ENCODE data around the gene FGF4.

DNA sequence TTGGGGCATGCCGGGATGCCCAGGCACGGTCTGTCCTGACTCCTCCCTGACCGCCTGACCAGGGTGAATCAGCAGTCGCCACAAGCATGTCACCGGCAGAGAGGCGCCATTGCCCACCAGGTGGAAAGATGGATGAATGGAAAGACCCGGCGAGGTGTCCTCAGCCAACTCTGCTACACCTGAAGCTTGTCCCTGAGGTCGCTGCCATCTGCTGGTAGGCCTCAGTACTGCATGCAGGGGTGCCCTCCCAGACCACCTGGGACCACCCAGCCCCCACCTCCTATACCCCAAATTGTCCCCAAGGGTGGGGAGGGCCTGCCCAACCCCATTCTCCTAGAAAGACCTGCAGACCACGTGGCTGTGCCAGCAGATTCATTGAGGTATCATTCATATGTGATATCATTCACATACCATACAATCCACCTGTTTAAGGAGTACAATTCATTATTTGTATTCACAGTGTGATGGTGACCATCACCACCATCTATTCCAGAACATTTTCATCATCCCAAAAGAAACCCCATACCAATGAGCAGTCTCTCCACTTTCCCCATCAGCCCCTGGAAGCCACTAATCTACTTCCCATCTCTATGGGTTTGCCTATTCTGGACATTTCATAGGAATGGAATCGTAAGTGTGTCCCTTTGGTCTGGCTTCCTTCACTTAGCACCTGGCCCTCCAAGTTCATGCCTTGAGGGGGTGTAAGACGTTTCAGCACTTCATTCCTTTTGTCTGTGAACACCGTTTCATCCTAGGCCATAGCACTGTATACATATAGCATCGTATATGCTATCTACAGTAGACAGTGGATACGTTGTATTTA is 26.6 kb upstream of the FGF4 start:
- TF ChIP-seq FOXM1 (IDR thresholded peaks at IDR 0.05; ENCODE audit: borderline replicate concordance) (no peak), L3MBTL2 (conservative IDR thresholded peaks at IDR 0.05) (no peak), SUZ12 (IDR thresholded peaks at IDR 0.05) (no peak), FOXA1 (IDR thresholded peaks at IDR 0.05) (no peak), SP1 (IDR thresholded peaks at IDR 0.05) (no peak), ELF4 (IDR thresholded peaks at IDR 0.05) (no peak), ZNF384 (IDR thresholded peaks at IDR 0.05) (no peak), FOXK2 (IDR thresholded peaks at IDR 0.05) (no peak), HDGF (IDR thresholded peaks at IDR 0.05; ENCODE audit: borderline replicate concordance) (no peak), ARNT (IDR thresholded peaks at IDR 0.05) (no peak), NFRKB (IDR thresholded peaks at IDR 0.05) (no peak), TARDBP (IDR thresholded peaks at IDR 0.05) (no peak)
- TF ChIP-seq, protein P1, sequence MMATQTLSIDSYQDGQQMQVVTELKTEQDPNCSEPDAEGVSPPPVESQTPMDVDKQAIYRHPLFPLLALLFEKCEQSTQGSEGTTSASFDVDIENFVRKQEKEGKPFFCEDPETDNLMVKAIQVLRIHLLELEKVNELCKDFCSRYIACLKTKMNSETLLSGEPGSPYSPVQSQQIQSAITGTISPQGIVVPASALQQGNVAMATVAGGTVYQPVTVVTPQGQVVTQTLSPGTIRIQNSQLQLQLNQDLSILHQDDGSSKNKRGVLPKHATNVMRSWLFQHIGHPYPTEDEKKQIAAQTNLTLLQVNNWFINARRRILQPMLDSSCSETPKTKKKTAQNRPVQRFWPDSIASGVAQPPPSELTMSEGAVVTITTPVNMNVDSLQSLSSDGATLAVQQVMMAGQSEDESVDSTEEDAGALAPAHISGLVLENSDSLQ (IDR thresholded peaks at IDR 0.05) = no peak

All from HEK293T (cell line).